GM18499 (cell line): ENCODE results near the gene CDH4.

Source experiments
- ATAC-seq: cut with Tn5 transposase; IDR thresholded peaks from one replicate; pipeline ENCODE4 v1.9.1; 2021; ENCODE audit warnings: moderate number of reproducible peaks; ENCODE audit not compliant: insufficient read depth, unreplicated experiment

The CDH4 gene

GRCh38 chr20:61376541-61377240 is 124.6 kb downstream of the CDH4 start:
- no peak for ATAC-seq

DNA sequence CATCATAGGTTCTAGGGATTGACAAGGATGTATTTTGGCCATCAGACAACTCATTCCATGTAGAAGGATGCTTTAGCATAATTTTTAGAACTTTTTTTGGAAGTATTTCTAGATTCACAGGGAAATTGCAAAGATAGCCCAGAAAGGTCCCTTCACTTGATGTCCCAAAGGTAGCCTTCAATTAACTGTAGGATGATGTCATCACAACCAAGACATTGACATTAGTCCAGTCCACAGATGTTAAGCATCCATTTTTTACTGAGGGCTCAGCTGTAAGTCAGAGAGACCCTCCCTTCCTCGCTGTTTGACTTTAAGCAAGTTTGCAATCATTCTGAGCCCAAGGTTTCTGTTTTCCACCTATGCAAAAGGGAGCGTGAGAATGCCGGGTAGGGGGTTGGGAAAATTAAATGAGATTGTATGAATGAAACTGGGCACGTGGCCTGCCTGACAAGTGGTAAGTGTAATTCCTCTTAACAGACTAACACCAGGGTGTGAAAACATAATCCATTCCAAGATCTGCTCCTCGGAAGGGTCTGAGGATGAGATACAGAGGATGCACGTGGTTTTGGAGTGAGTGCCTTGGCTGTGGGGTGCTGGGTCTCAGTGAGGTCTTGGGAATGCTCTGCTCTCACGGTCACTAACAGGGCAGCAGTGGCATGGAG is 126.8 kb downstream of the CDH4 start:
- no peak for ATAC-seq

DNA sequence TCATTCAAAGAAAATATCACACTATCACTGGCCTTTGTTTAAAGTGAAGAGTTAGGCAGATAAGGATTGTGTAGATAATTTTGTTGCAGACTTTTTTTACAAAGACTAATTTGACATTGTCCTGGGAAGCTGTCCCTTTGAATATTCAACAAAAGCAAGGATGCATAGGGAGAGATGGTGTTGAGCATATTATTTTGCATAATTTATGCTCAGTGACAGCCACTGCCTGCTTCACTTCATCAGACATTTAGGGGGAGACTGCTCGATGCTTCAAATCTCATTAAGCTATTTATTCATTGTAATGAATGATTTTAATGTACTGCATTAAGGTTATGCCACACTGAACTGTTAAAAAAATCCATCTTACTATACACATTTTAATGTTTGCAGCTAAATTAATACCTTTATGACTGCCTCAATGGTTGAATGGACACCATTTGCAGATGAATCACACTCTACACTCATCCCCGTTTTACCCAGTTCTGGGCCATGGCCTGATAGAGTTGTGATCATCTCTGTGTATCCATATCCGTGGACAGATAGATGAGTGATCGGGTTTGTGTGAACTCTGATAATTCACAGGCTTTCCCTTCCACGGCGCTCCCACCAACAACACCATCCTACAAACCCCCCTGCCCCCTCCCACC is 128.0 kb downstream of the CDH4 start:
- ATAC-seq = no peak

GRCh38 chr20:61380545-61380915 is 128.5 kb downstream of the CDH4 start:
- no peak for ATAC-seq

- no peak for ATAC-seq
These were observed 130.1 kb downstream of the CDH4 start for GRCh38 chr20:61382194-61382593.

DNA sequence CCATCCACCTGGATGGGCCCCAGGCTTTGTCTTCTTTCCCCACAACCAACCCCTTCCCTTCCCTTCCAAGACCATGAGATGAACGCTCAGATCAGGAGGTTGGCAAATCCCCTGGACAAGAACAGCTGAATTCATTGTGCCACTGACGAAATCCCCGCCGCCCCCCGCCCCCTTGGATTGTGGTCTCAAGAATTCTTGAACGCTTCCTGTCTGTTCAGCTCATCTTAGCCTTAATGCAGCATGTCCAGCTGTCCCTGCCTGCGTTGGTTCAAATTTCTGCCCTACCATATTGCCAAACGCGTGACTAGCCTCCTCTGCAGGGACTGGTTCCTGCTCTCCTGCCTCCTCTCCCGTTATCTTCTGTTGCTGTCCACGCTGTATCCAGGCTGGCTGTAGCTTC is 133.2 kb downstream of the CDH4 start:
- ATAC-seq = no peak

GRCh38 chr20:61385731-61386130 is 133.7 kb downstream of the CDH4 start:
- ATAC-seq = no peak

DNA sequence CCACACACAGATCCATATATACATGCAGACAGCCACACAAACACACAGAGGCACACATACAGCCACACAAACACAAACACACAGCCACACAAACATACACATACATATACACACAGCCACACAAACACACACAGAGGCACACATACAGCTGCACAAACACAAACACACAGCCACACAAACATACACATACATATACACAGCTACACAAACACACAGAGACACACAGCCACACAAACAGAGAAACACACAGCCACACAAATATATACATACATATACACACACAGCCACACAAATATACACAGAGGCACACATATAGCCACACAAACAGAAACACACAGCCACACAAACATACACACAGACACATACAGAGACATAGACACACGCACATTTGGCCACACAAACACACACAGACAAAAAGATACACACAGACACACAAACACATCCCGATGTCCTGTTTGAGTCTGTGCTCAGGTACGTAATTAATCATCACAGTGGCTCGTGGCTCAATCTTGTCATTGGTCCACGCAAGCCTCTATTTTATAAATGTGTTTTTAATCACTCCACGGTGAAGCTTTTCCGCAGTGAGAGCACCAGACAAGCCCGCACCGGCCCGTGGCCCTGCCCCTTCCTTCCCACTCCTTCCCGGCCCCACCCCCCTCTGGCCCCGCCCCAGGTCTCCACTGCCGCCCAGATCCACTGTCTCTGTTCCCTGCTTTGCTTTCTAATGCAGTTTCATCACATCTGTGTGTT is 135.3 kb downstream of the CDH4 start:
- ATAC-seq = no peak

GRCh38 chr20:61387954-61388348 is 135.9 kb downstream of the CDH4 start:
- no peak for ATAC-seq

DNA sequence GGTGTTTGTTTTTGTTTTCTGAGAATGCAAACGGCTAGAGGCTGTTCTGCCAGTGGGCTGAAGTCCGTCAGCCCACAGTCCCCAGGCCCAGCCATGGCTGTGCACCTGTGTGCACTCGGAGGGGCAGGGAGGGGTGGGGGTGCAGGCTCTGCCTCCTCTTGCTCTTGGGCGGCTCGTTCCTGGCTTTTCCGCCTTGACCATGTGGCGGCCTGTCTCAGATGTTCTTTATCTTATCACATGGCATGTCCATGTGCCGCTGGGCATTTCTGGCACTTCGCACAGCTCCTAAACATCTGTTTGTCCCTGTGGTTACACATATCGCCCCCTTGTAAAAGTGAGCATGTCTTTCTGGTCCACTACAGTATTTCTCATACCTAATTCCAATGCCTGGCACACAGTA is 137.0 kb downstream of the CDH4 start:
- no peak for ATAC-seq

GRCh38 chr20:61391185-61391584 is 139.1 kb downstream of the CDH4 start:
- no peak for ATAC-seq

GRCh38 chr20:61391812-61392520 is 139.9 kb downstream of the CDH4 start:
- ATAC-seq = no peak

- no peak for ATAC-seq
These were observed 142.2 kb downstream of the CDH4 start for GRCh38 chr20:61394088-61394799.

GRCh38 chr20:61396262-61396848 is 144.3 kb downstream of the CDH4 start:
- ATAC-seq = no peak

GRCh38 chr20:61397146-61397545 is 145.1 kb downstream of the CDH4 start:
- no peak for ATAC-seq

DNA sequence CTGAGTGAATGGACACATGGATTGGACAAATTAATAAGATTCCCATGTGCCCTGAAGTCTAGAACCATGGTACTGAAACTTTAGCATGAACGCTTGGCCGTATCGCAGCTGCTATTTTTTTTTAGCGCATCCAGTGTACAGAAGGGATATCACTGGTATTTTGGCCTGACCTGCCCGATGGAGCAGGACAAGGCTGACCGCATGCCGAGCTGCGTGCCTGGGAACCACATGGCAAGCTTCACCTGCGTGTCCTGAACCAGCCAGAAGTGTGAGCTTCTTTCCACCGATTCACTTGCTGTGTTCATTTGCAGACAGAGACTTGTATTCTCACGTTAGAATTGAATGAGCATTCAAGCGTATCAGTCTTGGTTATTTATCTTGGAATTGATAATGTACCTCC is 145.7 kb downstream of the CDH4 start:
- no peak for ATAC-seq

DNA sequence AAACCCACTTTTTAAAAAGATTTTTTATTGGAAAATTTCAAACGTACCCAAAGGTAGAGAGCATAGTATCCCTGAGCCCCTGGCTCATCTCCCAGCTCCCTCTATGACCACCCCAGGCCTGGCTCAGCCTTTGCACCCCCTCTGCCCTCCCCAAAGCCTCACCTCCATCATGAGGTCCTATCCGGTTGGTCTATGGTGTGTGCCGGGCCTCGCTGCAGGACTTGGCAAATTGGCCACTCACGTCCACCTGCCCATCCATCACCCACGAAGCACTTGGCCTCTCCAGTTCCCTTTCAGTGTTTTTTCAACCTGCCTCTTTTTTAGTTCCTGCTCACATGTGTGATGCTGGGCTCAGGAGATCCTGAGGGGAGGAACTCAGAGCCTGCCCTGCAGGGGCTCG is 147.4 kb downstream of the CDH4 start:
- no peak for ATAC-seq

- no peak for ATAC-seq
These were observed 148.4 kb downstream of the CDH4 start for GRCh38 chr20:61400499-61400898.

GRCh38 chr20:61404303-61404702 is 152.2 kb downstream of the CDH4 start:
- no peak for ATAC-seq
